SK-N-SH (cell line): ENCODE measurements around the gene NOTCH1. TPM values are rescaled to one million over a fixed set of nuclear protein-coding genes. Genes with fewer than 3 reads are reported as not detected.
A peak's percentile ranks its signal among the peaks of the same experiment; 100 is the strongest.

ENCODE experiments used
- CTCF ChIA-PET: fragments of 300-600, 350-600 bp; formaldehyde crosslinking; extraction: SDS; loops from one replicate; lab custom pipeline; 2021; lab: Yijun Ruan, JAX
- POLR2A ChIA-PET: fragments of 350-600 bp; sonication (Branson Sonifier 250); formaldehyde crosslinking; extraction: SDS; loops from one replicate; lab custom pipeline; 2020; ENCODE audit warnings: antibody characterized with exemption, inconsistent platforms; lab: Yijun Ruan, JAX
- DNase-seq: peaks from one replicate; pipeline ENCODE4 v3.0.0; 2012
- H2AFZ ChIP-seq: fragments of 200-600 bp; sonication (generic); 2 replicates; pipeline ENCODE4 v1.8.1; 2016; ENCODE audit warnings: antibody characterized with exemption, mild to moderate bottlenecking, low read depth
- H3F3A ChIP-seq: fragments of 200-600 bp; sonication (generic); replicated peaks from 2 replicates; pipeline ENCODE3; 2016; ENCODE audit warnings: antibody characterized with exemption, mild to moderate bottlenecking; ENCODE audit not compliant: insufficient read depth
- H3K27ac ChIP-seq, 2 experiments: fragments of 200-500 bp in 1 of 2; fragments of 200-600 bp in 1 of 2; sonication (Bioruptor generic) in 1 of 2; sonication (generic), shearing (Covaris generic) in 1 of 2; 2 replicates each; pipeline versions ENCODE4 v1.5.1 to v1.6.1; 2014 to 2016; ENCODE audit warnings: low read depth in 2 of 2, inconsistent platforms in 1 of 2, low read length in 1 of 2, mild to moderate bottlenecking in 1 of 2, mixed read lengths in 1 of 2
- H3K27me3 ChIP-seq: fragments of 200-600 bp; sonication (generic), shearing (Covaris generic); 2 replicates; pipeline ENCODE4 v1.6.1; 2016; ENCODE audit warnings: mixed run types; ENCODE audit not compliant: insufficient read depth
- H3K36me3 ChIP-seq, 2 experiments: fragments of 200-500 bp in 1 of 2; fragments of 200-600 bp in 1 of 2; sonication (Bioruptor generic) in 1 of 2; sonication (generic) in 1 of 2; replicated peaks in 1 of 2; 2 replicates each; pipeline versions ENCODE3 to v1.5.1; 2014 to 2016; ENCODE audit warnings: low read length in 1 of 2, mild to moderate bottlenecking in 1 of 2; ENCODE audit not compliant: insufficient read depth in 2 of 2, control insufficient read depth in 1 of 2
- H3K4me1 ChIP-seq, 2 experiments: fragments of 200-500 bp in 1 of 2; fragments of 200-600 bp in 1 of 2; sonication (Bioruptor generic) in 1 of 2; sonication (generic), shearing (Covaris generic) in 1 of 2; 2 replicates each; pipeline versions ENCODE4 v1.5.1 to v1.6.1; 2014 to 2016; ENCODE audit warnings: low read depth in 1 of 2, low read length in 1 of 2, mixed run types in 1 of 2; ENCODE audit not compliant: insufficient read depth in 2 of 2, control insufficient read depth in 1 of 2
- H3K4me2 ChIP-seq: fragments of 200-600 bp; sonication (generic), shearing (Covaris generic); 2 replicates; pipeline ENCODE4 v1.6.1; 2017; ENCODE audit warnings: mixed run types
- H3K4me3 ChIP-seq, 2 experiments: fragments of 200-500 bp in 1 of 2; fragments of 200-600 bp in 1 of 2; sonication (Bioruptor generic) in 1 of 2; sonication (generic), shearing (Covaris generic) in 1 of 2; 2 replicates each; pipeline versions ENCODE4 v1.5.1 to v1.8.1; 2014 to 2016; ENCODE audit warnings: low read depth in 2 of 2, inconsistent platforms in 1 of 2, low read length in 1 of 2, mild to moderate bottlenecking in 1 of 2, mixed read lengths in 1 of 2, moderate library complexity in 1 of 2
- H3K79me2 ChIP-seq: fragments of 200-600 bp; sonication (generic); 2 replicates; pipeline ENCODE4 v1.8.1; 2017; ENCODE audit warnings: mild to moderate bottlenecking; ENCODE audit not compliant: insufficient read depth
- H3K9ac ChIP-seq: fragments of 200-600 bp; sonication (generic); 2 replicates; pipeline ENCODE4 v1.6.1; 2017; ENCODE audit warnings: mixed run types
- H3K9me2 ChIP-seq: fragments of 200-600 bp; sonication (generic); 2 replicates; pipeline ENCODE4 v1.6.1; 2017; ENCODE audit warnings: mixed run types
- H3K9me3 ChIP-seq: fragments of 200-600 bp; sonication (generic); 2 replicates; pipeline ENCODE4 v1.6.1; 2017; ENCODE audit warnings: mixed run types, mild to moderate bottlenecking, moderate library complexity
- H4K20me1 ChIP-seq: fragments of 200-600 bp; sonication (generic); 2 replicates; pipeline ENCODE4 v1.6.1; 2017; ENCODE audit warnings: mild to moderate bottlenecking, mixed run types; ENCODE audit not compliant: insufficient read depth
- CHD2 ChIP-seq: fragments of 150-350 bp; IDR thresholded peaks from 2 replicates; pipeline ENCODE4 v1.6.1; 2018; ENCODE audit warnings: low read length; ENCODE audit not compliant: partially characterized antibody
- EZH2phosphoT487 ChIP-seq: fragments of 200-600 bp; sonication (generic); IDR thresholded peaks from 2 replicates; pipeline ENCODE4 v1.6.1; 2017; ENCODE audit warnings: low read depth, mixed run types, mild to moderate bottlenecking, antibody characterized with exemption, moderate library complexity, borderline replicate concordance
- FOXJ3 ChIP-seq: sonication (generic); formaldehyde crosslinking; IDR thresholded peaks from 2 replicates; pipeline ENCODE4 v1.5.1; 2020; ENCODE audit warnings: mild to moderate bottlenecking, missing genetic modification reagents
- GABPA ChIP-seq: IDR thresholded peaks from 2 replicates; pipeline ENCODE4 v1.4.0; 2012; ENCODE audit warnings: low read depth, mild to moderate bottlenecking
- JUND ChIP-seq: IDR thresholded peaks from 2 replicates; pipeline ENCODE4 v1.4.0; 2012
- POLR2AphosphoS5 ChIP-seq: IDR thresholded peaks from 2 replicates; pipeline ENCODE4 v1.6.1; 2012; ENCODE audit warnings: low read depth, low read length
- RFX5 ChIP-seq: IDR thresholded peaks from 2 replicates; pipeline ENCODE4 v1.6.1; 2012; ENCODE audit warnings: mild to moderate bottlenecking, improper control_type of control experiment, low read length
- SIN3A ChIP-seq: IDR thresholded peaks from 2 replicates; pipeline ENCODE4 v1.6.1; 2012; ENCODE audit warnings: low read depth, mild to moderate bottlenecking, low read length, moderate library complexity, borderline replicate concordance
- TEAD4 ChIP-seq: IDR thresholded peaks from 2 replicates; pipeline ENCODE4 v1.4.0; 2012; ENCODE audit warnings: mild to moderate bottlenecking, borderline replicate concordance; ENCODE audit not compliant: insufficient read depth
- YY1 ChIP-seq: IDR thresholded peaks from 2 replicates; pipeline ENCODE4 v1.4.0; 2012; ENCODE audit warnings: low read depth, mild to moderate bottlenecking
- WGBS: methylation state at CpG from one replicate; pipeline ENCODE4 v1.1.6; 2017; ENCODE audit warnings: low lambda C conversion rate; 5-methylcytosine and 5-hydroxymethylcytosine counted together
- polyA plus RNA-seq, 3 experiments: library from polyadenylated mRNA; depleted of rRNA; stranded (reverse); fragments of >200 nt; gene quantifications; 2 replicates each; pipeline ENCODE4 v1.2.3, GENCODE V29; 2012
- TF ChIP-seq, protein P1 (sequence below): fragments of 150-350 bp; IDR thresholded peaks from 2 replicates; pipeline ENCODE4 v1.6.1; 2016; ENCODE audit warnings: mild to moderate bottlenecking, low read depth, low read length
- TF ChIP-seq, protein P2 (sequence below): IDR thresholded peaks from 2 replicates; pipeline ENCODE4 v1.4.0; 2012; ENCODE audit warnings: low read depth, borderline replicate concordance
- TF ChIP-seq, protein P3 (sequence below): fragments of 200-600 bp; sonication (generic); IDR thresholded peaks from 2 replicates; pipeline ENCODE4 v1.6.1; 2017; ENCODE audit warnings: antibody characterized with exemption, mild to moderate bottlenecking, moderate library complexity
- TF ChIP-seq, protein P4 (sequence below): IDR thresholded peaks from 2 replicates; pipeline ENCODE4 v1.6.1; 2012; ENCODE audit warnings: mild to moderate bottlenecking, low read depth, low read length, moderate library complexity

NOTCH1 gene
- polyA plus RNA-seq, 1 of the 3 experiments (the other 2 are of a cell fraction): 6.6 TPM

DNA sequence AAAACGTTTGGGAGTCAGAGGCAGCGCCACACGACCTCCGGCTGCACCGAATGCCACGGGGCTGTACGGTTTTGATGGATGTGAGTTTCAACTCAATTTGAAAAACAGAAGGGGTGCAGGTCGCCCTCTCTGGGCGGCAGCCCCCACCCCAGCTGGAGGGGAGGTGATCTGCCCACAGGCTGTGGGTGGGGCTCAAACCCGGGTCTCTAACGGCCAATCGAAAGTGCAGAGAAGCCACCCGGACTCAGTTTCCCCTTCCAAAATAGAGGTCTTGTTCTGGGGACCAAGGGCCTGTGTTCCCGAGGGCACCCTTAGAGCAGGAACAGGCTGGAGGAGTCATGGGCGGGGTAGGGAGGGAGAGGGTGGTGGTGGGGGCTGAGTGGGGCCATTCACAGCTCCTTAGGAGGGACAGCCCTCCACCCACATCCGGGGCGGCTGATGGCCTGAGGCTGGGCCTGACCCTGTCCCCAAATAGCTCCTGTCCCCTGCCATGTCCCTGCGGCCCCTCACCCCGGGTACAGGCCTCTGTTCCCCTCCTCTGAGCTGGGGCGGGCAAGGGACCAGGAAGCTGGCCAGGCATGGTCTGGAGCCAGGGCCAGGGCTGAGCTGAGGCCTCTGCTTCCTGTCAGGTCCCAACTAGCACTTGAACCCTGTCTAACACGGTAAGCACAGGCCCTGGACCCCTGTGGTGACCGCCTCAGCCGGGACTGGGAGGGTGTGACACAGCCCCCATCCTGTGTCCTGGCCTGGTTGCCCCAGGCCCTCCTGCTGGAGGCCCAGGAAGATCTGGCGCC lies 22.6 kb upstream of the NOTCH1 start:
- Histone ChIP-seq H3K4me2 (peak overlapping the region; percentile 47; the same call in 1 of the 2 replicates), H3K27ac (peak overlapping the region; percentile 3 to 30; a peak in 1 of 4 replicates), H2AFZ (peak overlapping the region; percentile 21; the same call in 1 of the 2 replicates), H3K9me3 (no peaks in the 10 kb centered on the region), H3K36me3 (no peaks in the 10 kb centered on the region), H3K79me2 (no peaks in the 10 kb centered on the region), H3K9me2 (no peaks in the 10 kb centered on the region), H3K4me1 (peaks cover 13 to 14% of the 10 kb centered on the region in 2 experiments; a peak in 3 of 4 replicates), H3K4me3 (no peak overlapping the region), H3F3A (no peaks in the 10 kb centered on the region), H4K20me1 (no peaks in the 10 kb centered on the region), H3K9ac (no peak overlapping the region), H3K27me3 (no peaks in the 10 kb centered on the region)
- no peak for DNase-seq
- POLR2A ChIA-PET: no interaction called here
- TF ChIP-seq EZH2phosphoT487 (no peak), RFX5 (no peak), YY1 (no peak), CHD2 (no peak), GABPA (no peak), SIN3A (no peak), POLR2AphosphoS5 (no peak), JUND (no peak), TEAD4 (no peak), FOXJ3 (CRISPR knock-in tag) (no peak)
- TF ChIP-seq, protein P1, sequence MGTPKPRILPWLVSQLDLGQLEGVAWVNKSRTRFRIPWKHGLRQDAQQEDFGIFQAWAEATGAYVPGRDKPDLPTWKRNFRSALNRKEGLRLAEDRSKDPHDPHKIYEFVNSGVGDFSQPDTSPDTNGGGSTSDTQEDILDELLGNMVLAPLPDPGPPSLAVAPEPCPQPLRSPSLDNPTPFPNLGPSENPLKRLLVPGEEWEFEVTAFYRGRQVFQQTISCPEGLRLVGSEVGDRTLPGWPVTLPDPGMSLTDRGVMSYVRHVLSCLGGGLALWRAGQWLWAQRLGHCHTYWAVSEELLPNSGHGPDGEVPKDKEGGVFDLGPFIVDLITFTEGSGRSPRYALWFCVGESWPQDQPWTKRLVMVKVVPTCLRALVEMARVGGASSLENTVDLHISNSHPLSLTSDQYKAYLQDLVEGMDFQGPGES: no peak
- TF ChIP-seq, protein P2, sequence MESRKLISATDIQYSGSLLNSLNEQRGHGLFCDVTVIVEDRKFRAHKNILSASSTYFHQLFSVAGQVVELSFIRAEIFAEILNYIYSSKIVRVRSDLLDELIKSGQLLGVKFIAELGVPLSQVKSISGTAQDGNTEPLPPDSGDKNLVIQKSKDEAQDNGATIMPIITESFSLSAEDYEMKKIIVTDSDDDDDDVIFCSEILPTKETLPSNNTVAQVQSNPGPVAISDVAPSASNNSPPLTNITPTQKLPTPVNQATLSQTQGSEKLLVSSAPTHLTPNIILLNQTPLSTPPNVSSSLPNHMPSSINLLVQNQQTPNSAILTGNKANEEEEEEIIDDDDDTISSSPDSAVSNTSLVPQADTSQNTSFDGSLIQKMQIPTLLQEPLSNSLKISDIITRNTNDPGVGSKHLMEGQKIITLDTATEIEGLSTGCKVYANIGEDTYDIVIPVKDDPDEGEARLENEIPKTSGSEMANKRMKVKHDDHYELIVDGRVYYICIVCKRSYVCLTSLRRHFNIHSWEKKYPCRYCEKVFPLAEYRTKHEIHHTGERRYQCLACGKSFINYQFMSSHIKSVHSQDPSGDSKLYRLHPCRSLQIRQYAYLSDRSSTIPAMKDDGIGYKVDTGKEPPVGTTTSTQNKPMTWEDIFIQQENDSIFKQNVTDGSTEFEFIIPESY: no peak
- TF ChIP-seq, protein P3, sequence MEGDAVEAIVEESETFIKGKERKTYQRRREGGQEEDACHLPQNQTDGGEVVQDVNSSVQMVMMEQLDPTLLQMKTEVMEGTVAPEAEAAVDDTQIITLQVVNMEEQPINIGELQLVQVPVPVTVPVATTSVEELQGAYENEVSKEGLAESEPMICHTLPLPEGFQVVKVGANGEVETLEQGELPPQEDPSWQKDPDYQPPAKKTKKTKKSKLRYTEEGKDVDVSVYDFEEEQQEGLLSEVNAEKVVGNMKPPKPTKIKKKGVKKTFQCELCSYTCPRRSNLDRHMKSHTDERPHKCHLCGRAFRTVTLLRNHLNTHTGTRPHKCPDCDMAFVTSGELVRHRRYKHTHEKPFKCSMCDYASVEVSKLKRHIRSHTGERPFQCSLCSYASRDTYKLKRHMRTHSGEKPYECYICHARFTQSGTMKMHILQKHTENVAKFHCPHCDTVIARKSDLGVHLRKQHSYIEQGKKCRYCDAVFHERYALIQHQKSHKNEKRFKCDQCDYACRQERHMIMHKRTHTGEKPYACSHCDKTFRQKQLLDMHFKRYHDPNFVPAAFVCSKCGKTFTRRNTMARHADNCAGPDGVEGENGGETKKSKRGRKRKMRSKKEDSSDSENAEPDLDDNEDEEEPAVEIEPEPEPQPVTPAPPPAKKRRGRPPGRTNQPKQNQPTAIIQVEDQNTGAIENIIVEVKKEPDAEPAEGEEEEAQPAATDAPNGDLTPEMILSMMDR: no peak
- TF ChIP-seq, protein P4, sequence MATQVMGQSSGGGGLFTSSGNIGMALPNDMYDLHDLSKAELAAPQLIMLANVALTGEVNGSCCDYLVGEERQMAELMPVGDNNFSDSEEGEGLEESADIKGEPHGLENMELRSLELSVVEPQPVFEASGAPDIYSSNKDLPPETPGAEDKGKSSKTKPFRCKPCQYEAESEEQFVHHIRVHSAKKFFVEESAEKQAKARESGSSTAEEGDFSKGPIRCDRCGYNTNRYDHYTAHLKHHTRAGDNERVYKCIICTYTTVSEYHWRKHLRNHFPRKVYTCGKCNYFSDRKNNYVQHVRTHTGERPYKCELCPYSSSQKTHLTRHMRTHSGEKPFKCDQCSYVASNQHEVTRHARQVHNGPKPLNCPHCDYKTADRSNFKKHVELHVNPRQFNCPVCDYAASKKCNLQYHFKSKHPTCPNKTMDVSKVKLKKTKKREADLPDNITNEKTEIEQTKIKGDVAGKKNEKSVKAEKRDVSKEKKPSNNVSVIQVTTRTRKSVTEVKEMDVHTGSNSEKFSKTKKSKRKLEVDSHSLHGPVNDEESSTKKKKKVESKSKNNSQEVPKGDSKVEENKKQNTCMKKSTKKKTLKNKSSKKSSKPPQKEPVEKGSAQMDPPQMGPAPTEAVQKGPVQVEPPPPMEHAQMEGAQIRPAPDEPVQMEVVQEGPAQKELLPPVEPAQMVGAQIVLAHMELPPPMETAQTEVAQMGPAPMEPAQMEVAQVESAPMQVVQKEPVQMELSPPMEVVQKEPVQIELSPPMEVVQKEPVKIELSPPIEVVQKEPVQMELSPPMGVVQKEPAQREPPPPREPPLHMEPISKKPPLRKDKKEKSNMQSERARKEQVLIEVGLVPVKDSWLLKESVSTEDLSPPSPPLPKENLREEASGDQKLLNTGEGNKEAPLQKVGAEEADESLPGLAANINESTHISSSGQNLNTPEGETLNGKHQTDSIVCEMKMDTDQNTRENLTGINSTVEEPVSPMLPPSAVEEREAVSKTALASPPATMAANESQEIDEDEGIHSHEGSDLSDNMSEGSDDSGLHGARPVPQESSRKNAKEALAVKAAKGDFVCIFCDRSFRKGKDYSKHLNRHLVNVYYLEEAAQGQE: no peak
- CTCF ChIA-PET: interaction anchor here (1.6 kb wide), 1 partner anchor 80 kb away, joined by 5 read pairs; no protein-coding TSS in a partner anchor
- WGBS: 63% methylated on average over 10 of the region's 24 CpGs
